Central memory CD8-positive, alpha-beta T cell (primary cell): ENCODE measurements around the gene LRMDA.

Experiments used
- ATAC-seq: fragments of 150-1000 bp; cut with Tn5 transposase; replicated peaks from 2 replicates; pipeline ENCODE4 v1.10.0; 2022; ENCODE audit warnings: mild to moderate bottlenecking, moderate FRiP score, moderate number of reproducible peaks; ENCODE audit not compliant: poor library complexity, severe bottlenecking; ENCODE audit errors: extremely low read depth
- DNase-seq, 2 donors: peaks; one replicate each; pipeline ENCODE4 v3.0.0; 2021; ENCODE audit warnings: low spot score in 2 of 2
- H3K27ac Mint-ChIP-seq: one replicate; pipeline ENCODE4 v1.8.0; 2022; ENCODE audit warnings: low read depth, mild to moderate bottlenecking, moderate library complexity, mixed read lengths
- H3K27me3 Mint-ChIP-seq: one replicate; pipeline ENCODE4 v1.8.0; 2022; ENCODE audit warnings: mixed read lengths
- H3K36me3 Mint-ChIP-seq: one replicate; pipeline ENCODE4 v1.8.0; 2022; ENCODE audit warnings: mild to moderate bottlenecking, moderate library complexity, mixed read lengths; ENCODE audit not compliant: insufficient read depth
- H3K4me1 Mint-ChIP-seq: one replicate; pipeline ENCODE4 v1.8.0; 2022; ENCODE audit warnings: mixed read lengths
- H3K4me3 Mint-ChIP-seq: one replicate; pipeline ENCODE4 v1.8.0; 2022; ENCODE audit warnings: mild to moderate bottlenecking, moderate library complexity, mixed read lengths
- H3K9me3 Mint-ChIP-seq: one replicate; pipeline ENCODE4 v1.8.0; 2022; ENCODE audit warnings: mixed read lengths

LRMDA gene

DNA sequence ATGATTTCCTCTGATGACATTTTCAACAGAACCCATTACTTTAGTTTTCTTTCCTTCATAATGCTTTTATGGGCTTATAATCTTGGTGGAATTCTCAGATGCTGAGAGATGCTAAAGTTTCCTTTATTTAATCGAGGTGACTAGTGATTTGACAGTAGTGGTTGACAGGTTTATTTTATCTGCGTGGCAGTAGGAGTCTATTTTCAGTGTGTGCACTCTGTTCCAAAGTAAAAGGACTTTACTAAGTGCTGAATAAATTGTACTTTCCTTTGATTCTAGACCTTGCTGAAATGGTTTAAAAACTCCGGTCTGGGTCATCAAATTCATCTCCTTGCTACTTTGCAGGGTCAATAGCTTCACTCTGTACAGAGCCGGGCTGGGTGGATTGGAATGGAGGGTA is 900.3 kb downstream of the LRMDA start:
- Mint-ChIP-seq H3K27ac (no peak overlapping the region), H3K4me3 (no peak overlapping the region), H3K27me3 (no peaks in the 10 kb centered on the region), H3K36me3 (no peaks in the 10 kb centered on the region), H3K4me1 (no peaks in the 10 kb centered on the region), H3K9me3 (peaks cover 10% of the 10 kb centered on the region)
- no peak for DNase-seq
- no peak for ATAC-seq

DNA sequence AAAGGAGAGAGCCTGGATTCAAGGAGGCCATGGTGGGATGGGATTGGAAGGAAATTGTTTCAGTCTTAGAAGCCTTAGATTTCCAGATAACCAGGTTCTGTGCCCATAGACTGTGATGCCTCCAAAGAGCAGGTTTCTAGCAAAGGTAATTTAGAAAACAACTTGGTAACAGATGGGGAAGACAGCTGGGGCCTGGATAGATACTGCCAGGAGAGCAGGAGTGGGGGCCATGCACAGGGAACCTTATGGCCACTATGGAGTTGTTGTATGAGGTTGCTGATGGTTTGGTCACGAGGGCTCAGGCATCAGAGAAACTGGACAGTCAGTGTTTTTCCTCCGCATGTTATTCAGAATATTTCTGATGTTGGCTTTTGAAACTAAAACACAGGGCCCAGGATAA is 901.9 kb downstream of the LRMDA start:
- H3K27me3 Mint-ChIP-seq: no peaks in the 10 kb centered on the region
- no peak overlapping the region for H3K4me3 Mint-ChIP-seq
- no peak for DNase-seq
- no peak for ATAC-seq
- no peak overlapping the region for H3K27ac Mint-ChIP-seq
- H3K36me3 Mint-ChIP-seq: no peaks in the 10 kb centered on the region
- no peaks in the 10 kb centered on the region for H3K4me1 Mint-ChIP-seq
- H3K9me3 Mint-ChIP-seq: peaks cover 13% of the 10 kb centered on the region

GRCh38 chr10:76333796-76334195 is 902.4 kb downstream of the LRMDA start:
- DNase-seq (no peak), ATAC-seq (no peak)
- Mint-ChIP-seq H3K4me1 (no peaks in the 10 kb centered on the region), H3K4me3 (no peak overlapping the region), H3K27me3 (no peaks in the 10 kb centered on the region), H3K27ac (no peak overlapping the region), H3K9me3 (peaks cover 13% of the 10 kb centered on the region), H3K36me3 (no peaks in the 10 kb centered on the region)

GRCh38 chr10:76334255-76334654 is 902.8 kb downstream of the LRMDA start:
- DNase-seq (no peak), ATAC-seq (no peak)
- no peak overlapping the region for H3K4me3 Mint-ChIP-seq
- H3K9me3 Mint-ChIP-seq: peaks cover 13% of the 10 kb centered on the region
- no peaks in the 10 kb centered on the region for H3K36me3 Mint-ChIP-seq
- no peaks in the 10 kb centered on the region for H3K4me1 Mint-ChIP-seq
- H3K27ac Mint-ChIP-seq: no peak overlapping the region
- no peaks in the 10 kb centered on the region for H3K27me3 Mint-ChIP-seq

DNA sequence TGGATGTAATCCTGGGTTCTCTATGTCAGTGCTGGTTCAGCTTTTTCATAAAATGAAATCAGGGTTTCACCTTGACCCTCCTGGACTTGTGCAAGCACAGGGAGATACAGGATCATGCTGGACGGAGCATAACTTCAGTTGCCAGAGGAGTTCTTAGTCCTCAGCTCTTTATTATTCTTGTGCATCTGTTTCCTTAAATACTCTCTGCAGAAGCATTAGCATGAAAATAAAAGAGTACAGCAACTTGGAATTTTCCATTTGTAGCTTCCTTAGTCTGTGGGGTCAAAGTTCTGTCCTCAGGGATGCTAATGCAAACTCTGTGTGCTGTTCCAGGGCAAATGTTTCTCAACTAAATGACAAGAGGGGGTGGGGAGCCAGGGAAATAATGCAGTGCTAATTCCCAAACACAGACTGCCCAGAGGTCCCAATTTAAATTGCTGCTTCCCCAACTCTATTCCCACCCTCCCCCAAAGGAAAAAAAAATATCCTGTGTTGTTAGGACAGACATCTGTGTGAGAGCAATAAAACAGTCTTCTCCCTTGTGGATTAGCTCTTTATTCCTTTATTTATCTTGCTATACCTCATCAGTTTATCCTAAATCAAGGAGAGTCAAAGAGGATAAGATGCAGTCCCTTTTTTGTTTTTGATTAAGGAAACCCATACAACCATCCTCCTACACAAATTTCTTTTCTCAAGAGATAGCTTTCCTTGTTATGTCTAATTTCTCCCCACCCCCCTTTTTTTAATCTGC is 905.0 kb downstream of the LRMDA start:
- Mint-ChIP-seq H3K36me3 (no peaks in the 10 kb centered on the region), H3K4me1 (no peaks in the 10 kb centered on the region), H3K4me3 (no peak overlapping the region), H3K27ac (no peak overlapping the region), H3K27me3 (no peaks in the 10 kb centered on the region), H3K9me3 (peaks cover 13% of the 10 kb centered on the region)
- no peak for DNase-seq
- ATAC-seq: no peak

DNA sequence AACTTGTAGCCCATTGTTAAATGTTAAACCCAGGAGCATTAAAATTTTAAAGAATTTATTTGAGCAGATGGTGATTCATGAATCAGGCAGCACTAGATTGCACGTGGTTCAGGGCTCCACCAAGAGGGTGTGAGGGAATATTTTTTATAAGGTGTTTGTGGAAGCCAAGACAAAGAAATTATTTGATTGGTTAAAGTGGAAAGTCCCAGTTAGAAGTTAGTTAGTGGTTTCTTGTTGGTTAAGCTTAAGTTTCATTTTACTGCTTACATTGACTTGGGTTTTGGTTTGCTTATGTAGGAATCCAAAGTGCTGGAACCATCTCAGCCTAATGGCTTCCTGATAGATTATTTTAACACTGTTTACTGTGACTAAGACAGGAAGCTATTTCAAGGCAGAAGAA is 906.2 kb downstream of the LRMDA start:
- Mint-ChIP-seq H3K9me3 (peaks cover 7% of the 10 kb centered on the region), H3K4me3 (no peak overlapping the region), H3K27ac (no peak overlapping the region), H3K27me3 (no peaks in the 10 kb centered on the region), H3K36me3 (no peaks in the 10 kb centered on the region), H3K4me1 (no peaks in the 10 kb centered on the region)
- DNase-seq (no peak), ATAC-seq (no peak)

- no peak for DNase-seq
- no peaks in the 10 kb centered on the region for H3K36me3 Mint-ChIP-seq
- ATAC-seq: no peak
- H3K27me3 Mint-ChIP-seq: no peaks in the 10 kb centered on the region
- no peaks in the 10 kb centered on the region for H3K4me1 Mint-ChIP-seq
- no peak overlapping the region for H3K4me3 Mint-ChIP-seq
- H3K27ac Mint-ChIP-seq: no peak overlapping the region
- peaks cover 7% of the 10 kb centered on the region for H3K9me3 Mint-ChIP-seq
Measured at GRCh38 chr10:76338187-76338586, 906.8 kb downstream of the LRMDA start.

- ATAC-seq: no peak
- no peaks in the 10 kb centered on the region for H3K36me3 Mint-ChIP-seq
- H3K27ac Mint-ChIP-seq: no peak overlapping the region
- no peak for DNase-seq
- no peak overlapping the region for H3K4me3 Mint-ChIP-seq
- H3K4me1 Mint-ChIP-seq: no peaks in the 10 kb centered on the region
- H3K9me3 Mint-ChIP-seq: peaks cover 7% of the 10 kb centered on the region
- H3K27me3 Mint-ChIP-seq: no peaks in the 10 kb centered on the region
Measured at GRCh38 chr10:76341740-76342139, 910.3 kb downstream of the LRMDA start.

- H3K4me1 Mint-ChIP-seq: no peaks in the 10 kb centered on the region
- no peaks in the 10 kb centered on the region for H3K9me3 Mint-ChIP-seq
- H3K4me3 Mint-ChIP-seq: no peak overlapping the region
- ATAC-seq (no peak), DNase-seq (no peak)
- H3K27me3 Mint-ChIP-seq: no peaks in the 10 kb centered on the region
- no peak overlapping the region for H3K27ac Mint-ChIP-seq
- no peaks in the 10 kb centered on the region for H3K36me3 Mint-ChIP-seq
Measured at GRCh38 chr10:76342996-76343395, 911.6 kb downstream of the LRMDA start.

GRCh38 chr10:76347832-76348231 is 916.4 kb downstream of the LRMDA start:
- H3K27me3 Mint-ChIP-seq: no peaks in the 10 kb centered on the region
- no peaks in the 10 kb centered on the region for H3K4me1 Mint-ChIP-seq
- no peak overlapping the region for H3K27ac Mint-ChIP-seq

DNA sequence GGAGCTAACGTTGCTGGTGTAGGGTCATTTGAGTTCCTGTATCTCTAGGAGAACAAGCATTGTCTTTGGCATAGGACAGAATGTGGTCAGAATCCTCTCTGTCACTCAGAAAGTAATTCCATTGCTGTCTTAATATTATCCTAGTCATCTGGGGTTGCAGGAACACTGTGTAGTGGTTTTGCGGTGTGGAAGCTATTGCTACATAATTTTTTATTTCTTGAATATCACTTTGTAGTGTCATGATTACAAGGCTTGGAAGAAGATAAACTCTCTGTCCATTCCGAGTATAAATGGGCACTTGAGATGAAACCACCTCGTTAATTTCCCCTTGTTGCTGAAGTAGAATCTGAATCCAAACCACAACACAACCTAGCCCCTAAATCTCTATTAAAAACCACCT is 919.2 kb downstream of the LRMDA start:
- no peaks in the 10 kb centered on the region for H3K36me3 Mint-ChIP-seq
- no peak overlapping the region for H3K27ac Mint-ChIP-seq
- no peak overlapping the region for H3K4me3 Mint-ChIP-seq
- peaks cover 20% of the 10 kb centered on the region for H3K9me3 Mint-ChIP-seq
- DNase-seq (no peak), ATAC-seq (no peak)
- H3K27me3 Mint-ChIP-seq: no peaks in the 10 kb centered on the region
- no peaks in the 10 kb centered on the region for H3K4me1 Mint-ChIP-seq

More at GRCh38 chr10:76347832-76348231, 916.4 kb downstream of the LRMDA start:
- Mint-ChIP-seq H3K4me3 (no peak overlapping the region), H3K9me3 (peaks cover 11% of the 10 kb centered on the region), H3K36me3 (no peaks in the 10 kb centered on the region)
- DNase-seq (no peak), ATAC-seq (no peak)

- Mint-ChIP-seq H3K27me3 (no peaks in the 10 kb centered on the region), H3K27ac (no peak overlapping the region), H3K4me1 (no peaks in the 10 kb centered on the region), H3K36me3 (no peaks in the 10 kb centered on the region), H3K4me3 (no peak overlapping the region), H3K9me3 (peaks cover 20% of the 10 kb centered on the region)
- no peak for ATAC-seq
- DNase-seq: no peak
Measured at GRCh38 chr10:76352300-76352699, 920.9 kb downstream of the LRMDA start.

DNA sequence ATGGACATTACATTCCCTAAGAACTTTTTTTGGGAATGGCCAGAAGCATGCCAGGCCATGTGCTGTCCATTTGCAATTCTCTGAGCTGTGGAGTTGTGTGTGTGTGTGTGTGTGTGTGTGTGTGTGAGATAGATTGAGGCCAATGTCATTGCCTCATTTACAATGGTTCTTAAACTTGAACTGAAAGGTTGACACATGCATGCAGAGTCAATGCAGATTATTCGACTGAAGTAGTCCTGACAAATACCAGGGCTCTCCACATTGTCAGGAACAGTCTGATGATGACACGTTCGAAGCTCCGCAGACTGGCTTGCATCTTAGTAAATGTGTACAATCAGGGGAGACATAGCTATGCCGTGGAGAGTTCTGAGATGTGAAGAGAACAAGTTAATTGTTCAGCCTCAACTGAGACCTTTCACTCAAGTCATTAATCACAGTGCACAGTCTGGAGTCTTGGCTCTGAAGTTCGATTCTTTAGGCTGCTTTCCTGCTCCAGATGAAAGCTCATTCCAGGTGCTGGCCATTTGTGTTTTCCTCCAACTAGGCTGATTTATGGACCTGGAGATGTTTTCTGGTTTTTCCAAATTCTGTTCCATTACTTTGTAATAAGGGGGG is 921.9 kb downstream of the LRMDA start:
- Mint-ChIP-seq H3K9me3 (peaks cover 20% of the 10 kb centered on the region), H3K4me1 (no peaks in the 10 kb centered on the region), H3K27ac (no peak overlapping the region), H3K36me3 (no peaks in the 10 kb centered on the region), H3K4me3 (no peak overlapping the region), H3K27me3 (no peaks in the 10 kb centered on the region)
- no peak for ATAC-seq
- no peak for DNase-seq
